Lung (tissue), 12 donors: ENCODE measurements around the gene ODAPH. TPM values are rescaled to one million over a fixed set of nuclear protein-coding genes. Genes with fewer than 3 reads are reported as not detected.

Experiments
- ATAC-seq: fragments of 200-7000 bp; cut with Tn5 transposase; one replicate; pipeline ENCODE4 v1.9.1; 2020; ENCODE audit warnings: moderate number of reproducible peaks; ENCODE audit not compliant: insufficient read depth, low FRiP score
- DNase-seq, 3 donors: peaks; one replicate each; pipeline ENCODE4 v3.0.0-alpha.2; 2013 to 2017
- H3K27ac ChIP-seq, 2 donors: one replicate each; pipeline ENCODE4 v1.5.1; 2013; ENCODE audit warnings: mild to moderate bottlenecking in 2 of 2, moderate library complexity in 2 of 2, control low read depth in 1 of 2, inconsistent platforms in 1 of 2, low read depth in 1 of 2, low read length in 1 of 2
- H3K27me3 ChIP-seq, 3 donors: one replicate each; pipeline ENCODE4 v1.5.1; 2013; ENCODE audit warnings: low read length in 2 of 3; ENCODE audit not compliant: control insufficient read depth in 3 of 3, insufficient read depth in 3 of 3
- H3K36me3 ChIP-seq, 4 donors: one replicate each; pipeline ENCODE4 v1.5.1; 2013; ENCODE audit warnings: low read length in 4 of 4, mild to moderate bottlenecking in 1 of 4, moderate library complexity in 1 of 4; ENCODE audit not compliant: control insufficient read depth in 4 of 4, insufficient read depth in 4 of 4
- H3K4me1 ChIP-seq, 5 donors: one replicate each; pipeline ENCODE4 v1.5.1; 2013; ENCODE audit warnings: low read length in 5 of 5, mild to moderate bottlenecking in 2 of 5, moderate library complexity in 1 of 5; ENCODE audit not compliant: control insufficient read depth in 5 of 5, insufficient read depth in 5 of 5
- H3K4me3 ChIP-seq: one replicate; pipeline ENCODE4 v1.5.1; 2013; ENCODE audit warnings: mild to moderate bottlenecking, control low read depth, moderate library complexity
- H3K9ac ChIP-seq, 2 donors: one replicate each; pipeline ENCODE4 v1.5.1; 2013; ENCODE audit warnings: low read length in 2 of 2, control low read depth in 1 of 2; ENCODE audit not compliant: insufficient read depth in 1 of 2
- H3K9me3 ChIP-seq, 4 donors: one replicate each; pipeline ENCODE4 v1.5.1; 2013; ENCODE audit warnings: low read length in 3 of 4, mild to moderate bottlenecking in 1 of 4, moderate library complexity in 1 of 4; ENCODE audit not compliant: control insufficient read depth in 4 of 4, insufficient read depth in 3 of 4
- CTCF ChIP-seq: IDR thresholded peaks from 2 replicates; pipeline ENCODE4 v1.5.1; 2012; ENCODE audit warnings: mild to moderate bottlenecking; ENCODE audit errors: control extremely low read depth, extremely low read depth
- WGBS, 2 donors: extraction: QIAGEN DNeasy Blood & Tissue Kit; methylation state at CpG; one replicate each; pipeline ENCODE4 v1.1.7; 2013; 5-methylcytosine and 5-hydroxymethylcytosine counted together
- polyA plus RNA-seq, 2 donors: library from polyadenylated mRNA; stranded (reverse); fragments of 200-250 nt; gene quantifications; one replicate each; pipeline ENCODE4 v1.2.1, GENCODE V29; 2013
- total RNA-seq, 2 donors: library from RNA; depleted of rRNA in 1 of 2; stranded (reverse); fragments of >200 nt in 1 of 2; gene quantifications; one replicate each; pipeline ENCODE4 v1.2.1, GENCODE V29; 2014 to 2021
- donor health status: control.
- donor health status: control.
- donor health status: Bipolar disorder and iron deficiency.
- donor health status: healthy.
- donor health status: DM: yes; HTN: yes; CAD: no.

ODAPH gene
- total and polyA plus RNA-seq, 4 donors: 0.02 to 0.10 TPM; not detected in 2

- WGBS, 2 donors: 69 to 72% methylated on average over 14 to 15 of the region's 15 CpGs
- H3K9me3 ChIP-seq: no peaks in the 10 kb centered on the region
- ATAC-seq (no peak), DNase-seq (peak; percentile 57 to 67 (median 64))
- H3K36me3 ChIP-seq: peaks cover 0 to 5% (median 0%) of the 10 kb centered on the region in 4 donors
- no peak overlapping the region for H3K4me3 ChIP-seq
- H3K4me1 ChIP-seq: no peaks in the 10 kb centered on the region
- H3K9ac ChIP-seq: no peak overlapping the region
- no peak overlapping the region for H3K27ac ChIP-seq
- no peak for TF ChIP-seq CTCF
- no peaks in the 10 kb centered on the region for H3K27me3 ChIP-seq
Observed at GRCh38 chr4:75547647-75548387, 8.0 kb upstream of the ODAPH start.

- Histone ChIP-seq H3K9ac (no peak overlapping the region), H3K9me3 (peaks cover 0 to 2% (median 0%) of the 10 kb centered on the region in 4 donors), H3K27ac (no peak overlapping the region), H3K4me1 (no peaks in the 10 kb centered on the region), H3K27me3 (no peaks in the 10 kb centered on the region), H3K36me3 (no peaks in the 10 kb centered on the region), H3K4me3 (no peak overlapping the region)
- no peak for TF ChIP-seq CTCF
- ATAC-seq: no peak
- DNase-seq: no peak
- WGBS, 2 donors: 94 to 95% methylated on average over 2 of the region's 2 CpGs
Observed at GRCh38 chr4:75549019-75549418, 6.8 kb upstream of the ODAPH start.

- no peaks in the 10 kb centered on the region for H3K27me3 ChIP-seq
- no peaks in the 10 kb centered on the region for H3K36me3 ChIP-seq
- H3K4me1 ChIP-seq: no peaks in the 10 kb centered on the region
- no peak for ATAC-seq
- DNase-seq: no peak
- TF ChIP-seq CTCF: no peak
- peaks cover 0 to 2% (median 0%) of the 10 kb centered on the region in 4 donors for H3K9me3 ChIP-seq
- no peak overlapping the region for H3K9ac ChIP-seq
- no peak overlapping the region for H3K27ac ChIP-seq
- H3K4me3 ChIP-seq: no peak overlapping the region
Observed at GRCh38 chr4:75552452-75552851, 3.4 kb upstream of the ODAPH start.

- WGBS, 2 donors: 87 to 94% methylated on average over 8 of the region's 8 CpGs
- Histone ChIP-seq H3K4me1 (no peaks in the 10 kb centered on the region), H3K27me3 (no peaks in the 10 kb centered on the region), H3K27ac (no peak overlapping the region), H3K9ac (no peak overlapping the region), H3K36me3 (no peaks in the 10 kb centered on the region), H3K4me3 (no peak overlapping the region), H3K9me3 (peaks cover 0 to 2% (median 0%) of the 10 kb centered on the region in 4 donors)
- no peak for TF ChIP-seq CTCF
- DNase-seq (no peak), ATAC-seq (no peak)
Observed at GRCh38 chr4:75557696-75558095, 1.8 kb downstream of the ODAPH start.
